ENCODE results near the gene CYP4F2.
"Not testable (repeated sequence)": the region's sequence is repeated elsewhere in the genome, so short reads cannot be mapped to it uniquely, and the experiment has no call there.

The CYP4F2 gene

GRCh38 chr19:15843203-15843893 is 54.5 kb downstream of the CYP4F2 start:
- DNase-seq, result no peak

GRCh38 chr19:15841875-15842569 is 55.9 kb downstream of the CYP4F2 start:
- DNase-seq, result no peak

GRCh38 chr19:15840833-15841232 is 57.0 kb downstream of the CYP4F2 start:
- no peak for DNase-seq

- DNase-seq, result not testable (repeated sequence)
Observed at GRCh38 chr19:15839888-15840287, 58.0 kb downstream of the CYP4F2 start.

GRCh38 chr19:15838351-15838750 is 59.5 kb downstream of the CYP4F2 start:
- no peak for DNase-seq

- DNase-seq, result no peak
Observed at GRCh38 chr19:15837221-15837731, 60.6 kb downstream of the CYP4F2 start.

- DNase-seq, result peak; percentile 98
Observed at GRCh38 chr19:15836330-15837220, 61.3 kb downstream of the CYP4F2 start.

GRCh38 chr19:15835565-15836329 is 62.1 kb downstream of the CYP4F2 start:
- DNase-seq, result not testable (repeated sequence)

GRCh38 chr19:15834232-15834631 is 63.6 kb downstream of the CYP4F2 start:
- DNase-seq, result not testable (repeated sequence)

- no peak for DNase-seq
Observed at GRCh38 chr19:15831626-15832025, 66.2 kb downstream of the CYP4F2 start.

- no peak for DNase-seq
Observed at GRCh38 chr19:15829786-15830185, 68.1 kb downstream of the CYP4F2 start.

- DNase-seq, result no peak
Observed at GRCh38 chr19:15829306-15829698, 68.6 kb downstream of the CYP4F2 start.

- DNase-seq, result not testable (repeated sequence)
Observed at GRCh38 chr19:15828611-15829305, 69.1 kb downstream of the CYP4F2 start.

- DNase-seq, result no peak
Observed at GRCh38 chr19:15828121-15828610, 69.7 kb downstream of the CYP4F2 start.

Data from KG1 (cell line).